H9 (cell line): Measurements from ENCODE around the gene IRF6. TPM values are rescaled to one million over a fixed set of nuclear protein-coding genes. Genes with fewer than 3 reads are reported as not detected.

ENCODE experiments used
- DNase-seq: peaks from one replicate; pipeline ENCODE4 v3.0.0-alpha.2; 2017
- H2AFZ ChIP-seq: one replicate; pipeline ENCODE4 v1.6.1; 2013; ENCODE audit warnings: mild to moderate bottlenecking, low read length, control low read depth, moderate library complexity
- H2AK5ac ChIP-seq: 2 replicates; pipeline ENCODE4 v1.6.1; 2013; ENCODE audit warnings: low read length, control low read depth, mixed read lengths; ENCODE audit not compliant: insufficient read length
- H2BK120ac ChIP-seq: one replicate; pipeline ENCODE4 v1.6.1; 2013; ENCODE audit warnings: low read depth, mild to moderate bottlenecking, low read length, control low read depth, inconsistent platforms; ENCODE audit not compliant: poor library complexity, severe bottlenecking
- H2BK12ac ChIP-seq: 2 replicates; pipeline ENCODE4 v1.6.1; 2013; ENCODE audit warnings: low read length, control low read depth, mixed read lengths, low read depth; ENCODE audit not compliant: insufficient read length
- H2BK15ac ChIP-seq: 2 replicates; pipeline ENCODE4 v1.6.1; 2013; ENCODE audit warnings: low read depth, low read length, control low read depth
- H2BK20ac ChIP-seq: one replicate; pipeline ENCODE4 v1.6.1; 2013; ENCODE audit warnings: low read depth, mild to moderate bottlenecking, low read length, control low read depth, inconsistent platforms; ENCODE audit not compliant: poor library complexity, severe bottlenecking
- H2BK5ac ChIP-seq: 2 replicates; pipeline ENCODE4 v1.6.1; 2013; ENCODE audit warnings: low read length, control low read depth, mixed read lengths; ENCODE audit not compliant: insufficient read length
- H3K14ac ChIP-seq: 2 replicates; pipeline ENCODE4 v1.6.1; 2013; ENCODE audit warnings: low read length, control low read depth; ENCODE audit not compliant: insufficient read depth
- H3K18ac ChIP-seq: 2 replicates; pipeline ENCODE4 v1.6.1; 2013; ENCODE audit warnings: low read depth, mild to moderate bottlenecking, mixed read lengths, low read length, control low read depth; ENCODE audit not compliant: insufficient read length
- H3K23ac ChIP-seq: 2 replicates; pipeline ENCODE4 v1.6.1; 2013; ENCODE audit warnings: low read length, control low read depth, mixed read lengths, low read depth; ENCODE audit not compliant: insufficient read length
- H3K23me2 ChIP-seq: 2 replicates; pipeline ENCODE4 v1.6.1; 2013; ENCODE audit warnings: low read depth, mild to moderate bottlenecking, mixed read lengths, low read length, control low read depth; ENCODE audit not compliant: insufficient read length, poor library complexity, severe bottlenecking
- H3K27ac ChIP-seq: 2 replicates; pipeline ENCODE4 v1.5.1; 2013; ENCODE audit warnings: low read length, control low read depth, mixed read lengths, low read depth; ENCODE audit not compliant: insufficient read length
- H3K27me3 ChIP-seq: 2 replicates; pipeline ENCODE4 v1.6.1; 2013; ENCODE audit warnings: low read length, control low read depth, inconsistent platforms; ENCODE audit not compliant: insufficient read depth
- H3K4ac ChIP-seq: 2 replicates; pipeline ENCODE4 v1.6.1; 2013; ENCODE audit warnings: low read depth, mild to moderate bottlenecking, control low read depth, inconsistent platforms, low read length, moderate library complexity
- H3K4me1 ChIP-seq: 2 replicates; pipeline ENCODE4 v1.6.1; 2013; ENCODE audit warnings: low read length, control low read depth, inconsistent platforms; ENCODE audit not compliant: insufficient read depth
- H3K4me2 ChIP-seq: 2 replicates; pipeline ENCODE4 v1.6.1; 2013; ENCODE audit warnings: low read length, control low read depth, mixed read lengths; ENCODE audit not compliant: insufficient read length, insufficient read depth
- H3K56ac ChIP-seq: 2 replicates; pipeline ENCODE4 v1.6.1; 2013; ENCODE audit warnings: low read depth, mild to moderate bottlenecking, mixed read lengths, low read length, control low read depth; ENCODE audit not compliant: insufficient read length
- H3K79me1 ChIP-seq: 2 replicates; pipeline ENCODE4 v1.6.1; 2013; ENCODE audit warnings: low read depth, mild to moderate bottlenecking, moderate library complexity, low read length, control low read depth, inconsistent platforms; ENCODE audit not compliant: insufficient read depth, poor library complexity, severe bottlenecking
- H3K79me2 ChIP-seq: 2 replicates; pipeline ENCODE4 v1.6.1; 2013; ENCODE audit warnings: low read length, control low read depth, inconsistent platforms; ENCODE audit not compliant: insufficient read depth
- H3K9ac ChIP-seq: 2 replicates; pipeline ENCODE4 v1.6.1; 2013; ENCODE audit warnings: low read length, control low read depth, mixed read lengths; ENCODE audit not compliant: insufficient read length; ENCODE audit errors: extremely low read depth
- H3K9me3 ChIP-seq: one replicate; pipeline ENCODE4 v1.6.1; 2013; ENCODE audit warnings: low read depth, low read length, inconsistent platforms; ENCODE audit not compliant: control insufficient read depth
- H3T11ph ChIP-seq: one replicate; pipeline ENCODE4 v1.6.1; 2013; ENCODE audit warnings: mild to moderate bottlenecking, low read length, control low read depth, inconsistent platforms
- H4K20me1 ChIP-seq: one replicate; pipeline ENCODE4 v1.6.1; 2013; ENCODE audit not compliant: control insufficient read depth, insufficient read length, insufficient read depth
- H4K5ac ChIP-seq: 2 replicates; pipeline ENCODE4 v1.6.1; 2013; ENCODE audit warnings: low read depth, mild to moderate bottlenecking, mixed read lengths, low read length, control low read depth; ENCODE audit not compliant: insufficient read length
- H4K8ac ChIP-seq: replicated peaks from 2 replicates; pipeline ENCODE4 v1.6.1; 2013; ENCODE audit warnings: low read length, control low read depth, mixed read lengths, low read depth; ENCODE audit not compliant: insufficient read length
- H4K91ac ChIP-seq: 2 replicates; pipeline ENCODE4 v1.6.1; 2013; ENCODE audit warnings: low read depth, mild to moderate bottlenecking, moderate library complexity, mixed read lengths, low read length, control low read depth; ENCODE audit not compliant: insufficient read length
- H3K27ac Mint-ChIP-seq, 3 experiments: 2 replicates in 2 of 3; 3 replicates in 1 of 3; pipeline ENCODE4 v1.8.0; 2020 to 2021; ENCODE audit warnings: mixed read lengths in 3 of 3, mild to moderate bottlenecking in 1 of 3, moderate library complexity in 1 of 3
- H3K27me3 Mint-ChIP-seq: 2 replicates; pipeline ENCODE4 v1.8.0; 2021; ENCODE audit warnings: low read depth, mild to moderate bottlenecking, moderate library complexity, mixed read lengths
- H3K36me3 Mint-ChIP-seq, 3 experiments: 2 replicates in 2 of 3; 3 replicates in 1 of 3; pipeline ENCODE4 v1.8.0; 2020 to 2021; ENCODE audit warnings: low read depth in 3 of 3, mixed read lengths in 3 of 3; ENCODE audit not compliant: insufficient read depth in 1 of 3
- H3K4me1 Mint-ChIP-seq, 2 experiments: 2 replicates each; pipeline ENCODE4 v1.8.0; 2020; ENCODE audit warnings: mixed read lengths in 2 of 2
- H3K4me3 Mint-ChIP-seq, 2 experiments: 2 replicates in 1 of 2; 3 replicates in 1 of 2; pipeline ENCODE4 v1.8.0; 2020 to 2021; ENCODE audit warnings: mild to moderate bottlenecking in 2 of 2, mixed read lengths in 2 of 2, moderate library complexity in 1 of 2
- H3K9me3 Mint-ChIP-seq, 2 experiments: 2 replicates in 1 of 2; 3 replicates in 1 of 2; pipeline ENCODE4 v1.8.0; 2020; ENCODE audit warnings: mild to moderate bottlenecking in 2 of 2, mixed read lengths in 2 of 2, moderate library complexity in 1 of 2
- WGBS: extraction: QIAGEN DNeasy Blood & Tissue Kit; methylation state at CpG from one replicate; pipeline ENCODE4 v1.1.7; 2013; ENCODE audit warnings: missing lambda C conversion rate, low lambda C conversion rate, mixed read lengths; ENCODE audit not compliant: insufficient read length; ENCODE audit errors: extremely low coverage; 5-methylcytosine and 5-hydroxymethylcytosine counted together
- total RNA-seq: library from RNA; stranded (reverse); gene quantifications from 2 replicates; pipeline ENCODE4 v1.2.1, GENCODE V29; 2021
- TF ChIP-seq, protein P1 (sequence below): fragments of 200-600 bp; sonication (generic); conservative IDR thresholded peaks from 3 replicates; pipeline ENCODE4 v1.8.0; 2021; ENCODE audit warnings: antibody characterized with exemption, mild to moderate bottlenecking

Gene IRF6
- total RNA-seq, 1 experiment from 2014 or later, result 7.1 TPM

DNA sequence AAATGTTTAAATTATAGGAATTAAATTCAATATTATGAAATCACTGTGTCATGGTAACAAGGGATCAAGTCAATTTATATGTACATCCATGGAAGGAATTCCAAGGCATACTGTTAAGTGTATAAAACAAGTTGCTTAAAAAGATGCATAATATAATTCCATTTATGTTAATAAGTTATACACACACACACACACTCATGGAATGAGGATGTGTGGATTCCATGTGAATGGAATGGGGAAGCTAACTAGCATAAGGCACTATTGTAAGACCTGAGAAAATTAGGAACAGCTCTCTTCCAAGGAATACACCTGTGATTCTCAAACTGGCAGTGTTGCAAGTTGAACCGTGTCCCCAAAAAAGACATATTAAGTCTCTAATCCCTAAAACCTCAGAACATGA lies 67.7 kb downstream of the IRF6 start:
- Histone ChIP-seq H3K4me2 (no peak overlapping the region), H3K79me1 (no peaks in the 10 kb centered on the region), H3K27me3 (no peaks in the 10 kb centered on the region; the same call in 1 of the 2 replicates), H3K9me3 (no peaks in the 10 kb centered on the region), H2AFZ (no peak overlapping the region), H3K27ac (no peak overlapping the region), H2BK12ac (no peak overlapping the region), H3K4ac (no peak overlapping the region), H4K91ac (no peak overlapping the region), H3K18ac (no peak overlapping the region), H3K23ac (no peak overlapping the region), H3K56ac (no peak overlapping the region), H3K14ac (no peak overlapping the region), H3K4me1 (no peaks in the 10 kb centered on the region), H3K23me2 (no peaks in the 10 kb centered on the region), H3K9ac (no peak overlapping the region), H2AK5ac (no peak overlapping the region), H2BK5ac (no peak overlapping the region), H2BK20ac (no peak overlapping the region), H2BK120ac (no peak overlapping the region), H4K8ac (no peak overlapping the region), H2BK15ac (no peak overlapping the region), H3K79me2 (no peaks in the 10 kb centered on the region), H4K5ac (no peak overlapping the region), H4K20me1 (no peaks in the 10 kb centered on the region), H3T11ph (no peak overlapping the region)
- no peak overlapping the region for H3K4me3 Mint-ChIP-seq
- H3K9me3 Mint-ChIP-seq, result no peaks in the 10 kb centered on the region
- TF ChIP-seq, protein P1, sequence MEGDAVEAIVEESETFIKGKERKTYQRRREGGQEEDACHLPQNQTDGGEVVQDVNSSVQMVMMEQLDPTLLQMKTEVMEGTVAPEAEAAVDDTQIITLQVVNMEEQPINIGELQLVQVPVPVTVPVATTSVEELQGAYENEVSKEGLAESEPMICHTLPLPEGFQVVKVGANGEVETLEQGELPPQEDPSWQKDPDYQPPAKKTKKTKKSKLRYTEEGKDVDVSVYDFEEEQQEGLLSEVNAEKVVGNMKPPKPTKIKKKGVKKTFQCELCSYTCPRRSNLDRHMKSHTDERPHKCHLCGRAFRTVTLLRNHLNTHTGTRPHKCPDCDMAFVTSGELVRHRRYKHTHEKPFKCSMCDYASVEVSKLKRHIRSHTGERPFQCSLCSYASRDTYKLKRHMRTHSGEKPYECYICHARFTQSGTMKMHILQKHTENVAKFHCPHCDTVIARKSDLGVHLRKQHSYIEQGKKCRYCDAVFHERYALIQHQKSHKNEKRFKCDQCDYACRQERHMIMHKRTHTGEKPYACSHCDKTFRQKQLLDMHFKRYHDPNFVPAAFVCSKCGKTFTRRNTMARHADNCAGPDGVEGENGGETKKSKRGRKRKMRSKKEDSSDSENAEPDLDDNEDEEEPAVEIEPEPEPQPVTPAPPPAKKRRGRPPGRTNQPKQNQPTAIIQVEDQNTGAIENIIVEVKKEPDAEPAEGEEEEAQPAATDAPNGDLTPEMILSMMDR, result no peak
- H3K27me3 Mint-ChIP-seq, result peaks cover 38% of the 10 kb centered on the region
- WGBS, result no CpG with 5 or more reads among the region's 1 CpG
- no peaks in the 10 kb centered on the region for H3K4me1 Mint-ChIP-seq
- DNase-seq, result no peak
- H3K36me3 Mint-ChIP-seq, result no peaks in the 10 kb centered on the region
- H3K27ac Mint-ChIP-seq, result no peak overlapping the region
